NCI-H524 (cell line): ENCODE measurements around the gene MPPED2.

Experiments used
- DNase-seq, 2 experiments: peaks; one replicate each; lab custom pipeline; 2025; lab: John Stamatoyannopoulos, UW

Gene MPPED2

DNA sequence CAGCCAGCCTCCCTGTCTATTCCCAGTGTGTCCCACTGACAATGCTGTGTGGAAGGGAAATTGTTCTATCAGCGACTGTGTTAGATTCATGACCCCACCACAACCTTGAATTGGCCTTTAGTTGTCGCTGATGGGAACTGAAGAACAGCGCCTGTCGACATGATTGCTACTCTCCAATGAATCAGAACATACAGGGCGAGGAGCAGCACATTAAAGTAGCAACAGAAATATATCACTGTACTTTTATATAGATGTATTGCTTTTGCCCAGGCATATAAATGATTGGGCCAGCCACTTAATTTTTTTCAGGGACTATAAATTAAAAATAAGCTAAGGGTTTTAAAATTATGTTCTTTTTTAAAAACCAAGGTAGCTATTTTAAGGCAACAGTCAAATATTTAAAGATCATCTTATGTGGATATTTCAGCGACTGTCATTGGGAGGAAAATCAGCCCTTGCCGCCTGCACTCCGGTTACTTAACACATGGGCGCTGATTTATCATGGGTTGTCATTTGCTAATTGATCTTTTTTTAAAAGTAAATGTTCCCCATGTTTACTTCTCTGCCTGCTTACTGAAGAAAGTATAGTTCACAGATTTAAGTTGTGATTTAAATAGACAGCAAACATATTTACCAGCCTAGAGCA is 221.2 kb downstream of the MPPED2 start:
- no peak for DNase-seq

DNA sequence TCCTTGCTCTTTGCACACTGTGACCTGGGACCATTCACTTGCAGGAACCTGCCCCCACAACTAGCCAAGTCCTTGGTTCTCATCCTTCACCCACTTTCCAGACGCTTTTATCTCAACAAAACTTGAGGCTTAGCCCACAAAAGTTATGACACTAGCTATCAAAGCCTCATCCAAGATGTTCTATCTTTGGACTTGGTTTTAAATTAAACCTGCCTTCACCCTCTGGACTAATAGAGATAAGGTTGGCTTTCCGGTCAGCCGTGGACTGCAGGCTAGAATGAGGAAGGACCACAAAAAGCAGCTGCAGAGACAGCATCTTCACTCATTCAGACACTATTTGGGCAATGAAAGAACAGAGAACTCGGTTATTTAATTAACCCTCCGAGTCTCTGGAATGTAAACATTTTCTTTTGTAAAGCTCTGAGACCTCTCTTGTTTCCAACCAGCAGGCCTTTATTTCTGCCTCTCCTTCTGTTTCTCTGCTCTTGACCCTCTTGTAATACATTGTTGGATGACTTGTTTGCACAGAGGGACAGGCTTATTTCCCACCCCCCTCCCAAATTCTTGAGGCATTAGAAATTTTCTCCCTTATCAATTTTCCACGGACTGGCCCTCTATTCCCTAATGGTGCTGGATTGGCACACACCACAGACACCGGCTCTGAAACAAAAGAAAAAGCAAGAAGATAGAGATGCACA is 221.9 kb downstream of the MPPED2 start:
- no peak for DNase-seq

DNA sequence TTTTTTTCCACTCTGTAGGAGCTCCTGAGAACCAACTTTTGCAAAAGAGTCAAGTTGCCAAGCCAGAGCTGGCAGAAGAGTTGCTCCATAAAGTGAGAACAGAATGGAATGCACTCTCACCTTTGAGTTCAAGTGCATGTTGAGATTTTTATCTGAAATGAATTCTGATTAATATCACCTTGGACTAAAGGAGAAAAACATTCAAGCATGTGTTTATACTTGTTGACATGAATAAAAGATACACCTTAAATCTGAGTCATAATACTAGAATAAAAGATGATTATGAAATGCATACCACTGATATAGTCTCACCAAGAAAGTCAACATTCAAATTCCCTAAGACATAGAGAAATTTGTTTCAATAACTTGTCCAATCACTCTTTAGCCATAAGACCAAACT is 225.4 kb downstream of the MPPED2 start:
- no peak for DNase-seq
